Erythroblast (primary cell): ENCODE measurements around the gene LRP1B.

ENCODE experiments used
- GATA1 ChIP-seq: IDR thresholded peaks from 2 replicates; pipeline ENCODE4 v1.6.1; 2011; ENCODE audit warnings: low read depth, mild to moderate bottlenecking, control low read depth, low read length, moderate library complexity
- POLR2A ChIP-seq: IDR thresholded peaks from 2 replicates; pipeline ENCODE4 v1.6.1; 2011; ENCODE audit warnings: mild to moderate bottlenecking, low read length

- TF ChIP-seq POLR2A, result no peak
- TF ChIP-seq GATA1, result no peak
Measured at GRCh38 chr2:142038826-142039225, 92.0 kb downstream of the LRP1B start.
